WTC11 (cell line): ENCODE results near the gene TMEM176A. TPM values are rescaled to one million over a fixed set of nuclear protein-coding genes. Genes with fewer than 3 reads are reported as not detected.

ENCODE experiments used
- ATAC-seq: fragments of 200-7000 bp; cut with Tn5 transposase; 2 replicates; pipeline ENCODE4 v1.10.0; 2021; ENCODE audit warnings: mild to moderate bottlenecking, moderate library complexity
- CTCF ChIA-PET: fragments of 300-600 bp; sonication (Branson Sonifier 250); formaldehyde crosslinking; loops from one replicate; lab custom pipeline; 2021; ENCODE audit warnings: antibody characterized with exemption; lab: Charles Lee
- POLR2A ChIA-PET: fragments of 350-600 bp; sonication (Branson Sonifier 250); formaldehyde crosslinking; loops from one replicate; lab custom pipeline; 2021; ENCODE audit warnings: antibody characterized with exemption; lab: Charles Lee
- DNase-seq: peaks from one replicate; pipeline ENCODE4 v3.0.0; 2021; ENCODE audit warnings: low spot score
- H3K27ac Mint-ChIP-seq: 2 replicates; pipeline ENCODE4 v1.8.0; 2021; ENCODE audit warnings: mixed read lengths
- H3K27me3 Mint-ChIP-seq: 2 replicates; pipeline ENCODE4 v1.8.0; 2021; ENCODE audit warnings: low read depth, mild to moderate bottlenecking, moderate library complexity, mixed read lengths
- H3K36me3 Mint-ChIP-seq: 2 replicates; pipeline ENCODE4 v1.8.0; 2021; ENCODE audit warnings: mixed read lengths
- H3K4me1 Mint-ChIP-seq: 2 replicates; pipeline ENCODE4 v1.8.0; 2022; ENCODE audit warnings: mixed read lengths
- H3K4me3 Mint-ChIP-seq: 2 replicates; pipeline ENCODE4 v1.8.0; 2021; ENCODE audit warnings: mild to moderate bottlenecking, moderate library complexity, mixed read lengths
- H3K9me3 Mint-ChIP-seq: 2 replicates; pipeline ENCODE4 v1.8.0; 2021; ENCODE audit warnings: mixed read lengths
- ARID4B ChIP-seq: sonication (generic); formaldehyde crosslinking; IDR thresholded peaks from 2 replicates; pipeline ENCODE4 v1.8.0; 2023; ENCODE audit warnings: missing genetic modification reagents, mild to moderate bottlenecking, borderline replicate concordance
- ATF6 ChIP-seq: sonication (generic); formaldehyde crosslinking; IDR thresholded peaks from 2 replicates; pipeline ENCODE4 v1.8.1; 2023; ENCODE audit warnings: mild to moderate bottlenecking, missing genetic modification reagents
- FOXP4 ChIP-seq: sonication (generic); formaldehyde crosslinking; IDR thresholded peaks from 2 replicates; pipeline ENCODE4 v1.8.0; 2022; ENCODE audit warnings: mild to moderate bottlenecking, missing genetic modification reagents
- NR2C2 ChIP-seq: sonication (generic); formaldehyde crosslinking; IDR thresholded peaks from 2 replicates; pipeline ENCODE4 v1.8.0; 2022; ENCODE audit warnings: mild to moderate bottlenecking, missing genetic modification reagents
- SMAD4 ChIP-seq: sonication (generic); formaldehyde crosslinking; IDR thresholded peaks from 2 replicates; pipeline ENCODE4 v1.8.0; 2022; ENCODE audit warnings: mild to moderate bottlenecking, missing genetic modification reagents
- ZMAT4 ChIP-seq: fragments of 250-450 bp; sonication (Bioruptor Pico); IDR thresholded peaks from 2 replicates; pipeline ENCODE4 v1.9.0; 2021; ENCODE audit warnings: mild to moderate bottlenecking
- total RNA-seq: library from RNA; stranded (reverse); gene quantifications from 3 replicates; pipeline ENCODE4 v1.2.3, GENCODE V29; 2021
- TF ChIP-seq, protein P1 (sequence below): fragments of 200-600 bp; IDR thresholded peaks from 2 replicates; pipeline ENCODE4 v1.8.0; 2022; ENCODE audit warnings: antibody characterized with exemption
- TF ChIP-seq, protein P2 (sequence below): sonication (generic); formaldehyde crosslinking; IDR thresholded peaks from 2 replicates; pipeline ENCODE4 v1.8.1; 2023; ENCODE audit warnings: mild to moderate bottlenecking, moderate library complexity, missing genetic modification reagents
- TF ChIP-seq, protein P3 (sequence below): sonication (generic); formaldehyde crosslinking; IDR thresholded peaks from 2 replicates; pipeline ENCODE4 v1.8.1; 2023; ENCODE audit warnings: mild to moderate bottlenecking, missing genetic modification reagents, borderline replicate concordance
- TF ChIP-seq, protein P4 (sequence below): fragments of 250-450 bp; sonication (Bioruptor Pico); IDR thresholded peaks from 2 replicates; pipeline ENCODE4 v1.9.0; 2021; ENCODE audit warnings: mild to moderate bottlenecking

Gene TMEM176A
- total RNA-seq, 1 experiment from 2014 or later: 0.74 TPM

DNA sequence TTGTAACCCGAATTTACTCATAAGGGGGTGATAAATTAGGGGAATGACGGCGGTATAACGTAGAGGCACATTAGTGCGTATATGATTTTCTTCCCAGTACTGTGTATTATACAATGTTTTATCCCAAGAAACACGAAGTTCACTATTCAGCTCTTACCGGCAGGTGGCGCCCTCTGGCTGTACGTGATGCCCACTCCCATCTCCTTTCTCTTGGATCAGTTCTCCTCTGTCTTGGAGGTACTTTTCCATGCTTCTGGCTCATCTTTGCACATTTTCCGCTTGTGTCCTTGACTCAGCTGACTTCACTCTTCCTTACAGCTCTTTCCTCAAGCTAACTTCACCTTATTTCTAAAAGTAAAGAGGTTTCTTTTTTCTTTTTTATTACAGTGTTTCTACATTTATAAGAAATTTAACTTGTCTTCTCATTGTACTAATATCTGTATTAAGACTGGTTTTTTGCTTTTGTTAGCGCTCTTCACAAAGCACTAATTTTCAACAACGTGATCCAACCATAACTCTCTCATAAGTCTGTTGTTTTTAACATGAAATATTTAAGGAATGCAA is 21.7 kb upstream of the TMEM176A start:
- Mint-ChIP-seq H3K4me1 (no peaks in the 10 kb centered on the region), H3K4me3 (no peak overlapping the region), H3K36me3 (no peaks in the 10 kb centered on the region), H3K9me3 (peaks cover 12% of the 10 kb centered on the region), H3K27me3 (peaks cover 11% of the 10 kb centered on the region), H3K27ac (no peak overlapping the region)
- TF ChIP-seq FOXP4 (CRISPR knock-in tag) (no peak), ARID4B (no peak)
- TF ChIP-seq, protein P1, sequence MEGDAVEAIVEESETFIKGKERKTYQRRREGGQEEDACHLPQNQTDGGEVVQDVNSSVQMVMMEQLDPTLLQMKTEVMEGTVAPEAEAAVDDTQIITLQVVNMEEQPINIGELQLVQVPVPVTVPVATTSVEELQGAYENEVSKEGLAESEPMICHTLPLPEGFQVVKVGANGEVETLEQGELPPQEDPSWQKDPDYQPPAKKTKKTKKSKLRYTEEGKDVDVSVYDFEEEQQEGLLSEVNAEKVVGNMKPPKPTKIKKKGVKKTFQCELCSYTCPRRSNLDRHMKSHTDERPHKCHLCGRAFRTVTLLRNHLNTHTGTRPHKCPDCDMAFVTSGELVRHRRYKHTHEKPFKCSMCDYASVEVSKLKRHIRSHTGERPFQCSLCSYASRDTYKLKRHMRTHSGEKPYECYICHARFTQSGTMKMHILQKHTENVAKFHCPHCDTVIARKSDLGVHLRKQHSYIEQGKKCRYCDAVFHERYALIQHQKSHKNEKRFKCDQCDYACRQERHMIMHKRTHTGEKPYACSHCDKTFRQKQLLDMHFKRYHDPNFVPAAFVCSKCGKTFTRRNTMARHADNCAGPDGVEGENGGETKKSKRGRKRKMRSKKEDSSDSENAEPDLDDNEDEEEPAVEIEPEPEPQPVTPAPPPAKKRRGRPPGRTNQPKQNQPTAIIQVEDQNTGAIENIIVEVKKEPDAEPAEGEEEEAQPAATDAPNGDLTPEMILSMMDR: peak; percentile 81
- CTCF ChIA-PET: interaction anchor here (0.6 to 1.9 kb wide), 18 partner anchors 8 to 330 kb away, joined by 3 to 16 read pairs (median 4); partner anchors contain the start of gene TMEM176A
- POLR2A ChIA-PET: no interaction called here
- peak; percentile 88 for DNase-seq
- ATAC-seq: peak; percentile 93

DNA sequence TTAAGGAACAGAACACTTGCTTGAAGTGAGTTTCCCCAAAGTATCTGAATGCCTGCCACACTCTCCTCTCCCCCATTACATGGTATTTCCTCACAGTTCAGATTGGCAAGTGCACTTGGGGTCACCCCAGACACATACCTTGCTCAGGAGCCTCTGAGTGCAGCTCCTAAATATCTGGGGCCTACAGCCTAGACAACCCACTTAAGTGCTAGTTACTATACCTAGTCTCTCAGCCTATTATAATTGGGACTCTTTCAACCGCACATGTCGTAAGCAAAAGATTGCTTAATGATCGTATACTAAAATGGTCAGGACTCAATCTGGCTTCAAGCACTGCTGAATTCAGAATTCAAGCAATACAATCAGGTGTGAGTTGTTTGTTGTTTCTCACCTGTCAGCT is 20.3 kb upstream of the TMEM176A start:
- no peak overlapping the region for H3K27ac Mint-ChIP-seq
- DNase-seq (no peak), ATAC-seq (no peak)
- H3K27me3 Mint-ChIP-seq: peaks cover 8% of the 10 kb centered on the region
- ChIA-PET CTCF (interaction anchor here (0.6 to 1.5 kb wide), 3 partner anchors 96 to 570 kb away, joined by 3 to 5 read pairs (median 4); no protein-coding TSS in a partner anchor), POLR2A (no interaction called here)
- H3K36me3 Mint-ChIP-seq: no peaks in the 10 kb centered on the region
- no peaks in the 10 kb centered on the region for H3K4me1 Mint-ChIP-seq
- H3K4me3 Mint-ChIP-seq: no peak overlapping the region
- peaks cover 1% of the 10 kb centered on the region for H3K9me3 Mint-ChIP-seq
- TF ChIP-seq, protein P2, sequence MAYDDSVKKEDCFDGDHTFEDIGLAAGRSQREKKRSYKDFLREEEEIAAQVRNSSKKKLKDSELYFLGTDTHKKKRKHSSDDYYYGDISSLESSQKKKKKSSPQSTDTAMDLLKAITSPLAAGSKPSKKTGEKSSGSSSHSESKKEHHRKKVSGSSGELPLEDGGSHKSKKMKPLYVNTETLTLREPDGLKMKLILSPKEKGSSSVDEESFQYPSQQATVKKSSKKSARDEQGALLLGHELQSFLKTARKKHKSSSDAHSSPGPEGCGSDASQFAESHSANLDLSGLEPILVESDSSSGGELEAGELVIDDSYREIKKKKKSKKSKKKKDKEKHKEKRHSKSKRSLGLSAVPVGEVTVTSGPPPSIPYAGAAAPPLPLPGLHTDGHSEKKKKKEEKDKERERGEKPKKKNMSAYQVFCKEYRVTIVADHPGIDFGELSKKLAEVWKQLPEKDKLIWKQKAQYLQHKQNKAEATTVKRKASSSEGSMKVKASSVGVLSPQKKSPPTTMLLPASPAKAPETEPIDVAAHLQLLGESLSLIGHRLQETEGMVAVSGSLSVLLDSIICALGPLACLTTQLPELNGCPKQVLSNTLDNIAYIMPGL (CRISPR knock-in tag): no peak
- TF ChIP-seq, protein P3, sequence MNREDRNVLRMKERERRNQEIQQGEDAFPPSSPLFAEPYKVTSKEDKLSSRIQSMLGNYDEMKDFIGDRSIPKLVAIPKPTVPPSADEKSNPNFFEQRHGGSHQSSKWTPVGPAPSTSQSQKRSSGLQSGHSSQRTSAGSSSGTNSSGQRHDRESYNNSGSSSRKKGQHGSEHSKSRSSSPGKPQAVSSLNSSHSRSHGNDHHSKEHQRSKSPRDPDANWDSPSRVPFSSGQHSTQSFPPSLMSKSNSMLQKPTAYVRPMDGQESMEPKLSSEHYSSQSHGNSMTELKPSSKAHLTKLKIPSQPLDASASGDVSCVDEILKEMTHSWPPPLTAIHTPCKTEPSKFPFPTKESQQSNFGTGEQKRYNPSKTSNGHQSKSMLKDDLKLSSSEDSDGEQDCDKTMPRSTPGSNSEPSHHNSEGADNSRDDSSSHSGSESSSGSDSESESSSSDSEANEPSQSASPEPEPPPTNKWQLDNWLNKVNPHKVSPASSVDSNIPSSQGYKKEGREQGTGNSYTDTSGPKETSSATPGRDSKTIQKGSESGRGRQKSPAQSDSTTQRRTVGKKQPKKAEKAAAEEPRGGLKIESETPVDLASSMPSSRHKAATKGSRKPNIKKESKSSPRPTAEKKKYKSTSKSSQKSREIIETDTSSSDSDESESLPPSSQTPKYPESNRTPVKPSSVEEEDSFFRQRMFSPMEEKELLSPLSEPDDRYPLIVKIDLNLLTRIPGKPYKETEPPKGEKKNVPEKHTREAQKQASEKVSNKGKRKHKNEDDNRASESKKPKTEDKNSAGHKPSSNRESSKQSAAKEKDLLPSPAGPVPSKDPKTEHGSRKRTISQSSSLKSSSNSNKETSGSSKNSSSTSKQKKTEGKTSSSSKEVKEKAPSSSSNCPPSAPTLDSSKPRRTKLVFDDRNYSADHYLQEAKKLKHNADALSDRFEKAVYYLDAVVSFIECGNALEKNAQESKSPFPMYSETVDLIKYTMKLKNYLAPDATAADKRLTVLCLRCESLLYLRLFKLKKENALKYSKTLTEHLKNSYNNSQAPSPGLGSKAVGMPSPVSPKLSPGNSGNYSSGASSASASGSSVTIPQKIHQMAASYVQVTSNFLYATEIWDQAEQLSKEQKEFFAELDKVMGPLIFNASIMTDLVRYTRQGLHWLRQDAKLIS (CRISPR knock-in tag): no peak
- TF ChIP-seq, protein P4, sequence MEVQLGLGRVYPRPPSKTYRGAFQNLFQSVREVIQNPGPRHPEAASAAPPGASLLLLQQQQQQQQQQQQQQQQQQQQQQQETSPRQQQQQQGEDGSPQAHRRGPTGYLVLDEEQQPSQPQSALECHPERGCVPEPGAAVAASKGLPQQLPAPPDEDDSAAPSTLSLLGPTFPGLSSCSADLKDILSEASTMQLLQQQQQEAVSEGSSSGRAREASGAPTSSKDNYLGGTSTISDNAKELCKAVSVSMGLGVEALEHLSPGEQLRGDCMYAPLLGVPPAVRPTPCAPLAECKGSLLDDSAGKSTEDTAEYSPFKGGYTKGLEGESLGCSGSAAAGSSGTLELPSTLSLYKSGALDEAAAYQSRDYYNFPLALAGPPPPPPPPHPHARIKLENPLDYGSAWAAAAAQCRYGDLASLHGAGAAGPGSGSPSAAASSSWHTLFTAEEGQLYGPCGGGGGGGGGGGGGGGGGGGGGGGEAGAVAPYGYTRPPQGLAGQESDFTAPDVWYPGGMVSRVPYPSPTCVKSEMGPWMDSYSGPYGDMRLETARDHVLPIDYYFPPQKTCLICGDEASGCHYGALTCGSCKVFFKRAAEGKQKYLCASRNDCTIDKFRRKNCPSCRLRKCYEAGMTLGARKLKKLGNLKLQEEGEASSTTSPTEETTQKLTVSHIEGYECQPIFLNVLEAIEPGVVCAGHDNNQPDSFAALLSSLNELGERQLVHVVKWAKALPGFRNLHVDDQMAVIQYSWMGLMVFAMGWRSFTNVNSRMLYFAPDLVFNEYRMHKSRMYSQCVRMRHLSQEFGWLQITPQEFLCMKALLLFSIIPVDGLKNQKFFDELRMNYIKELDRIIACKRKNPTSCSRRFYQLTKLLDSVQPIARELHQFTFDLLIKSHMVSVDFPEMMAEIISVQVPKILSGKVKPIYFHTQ (CRISPR knock-in tag): no peak
- TF ChIP-seq ATF6 (CRISPR knock-in tag) (no peak), NR2C2 (CRISPR knock-in tag) (no peak), SMAD4 (CRISPR knock-in tag) (no peak), ZMAT4 (CRISPR knock-in tag) (no peak)
